ENCODE results near the gene TSHZ2. TPM values are rescaled to one million over a fixed set of nuclear protein-coding genes. Genes with fewer than 3 reads are reported as not detected.

Gene TSHZ2
- polyA plus RNA-seq, 3 donors: 1.2 to 47.5 (median 15.8) TPM

DNA sequence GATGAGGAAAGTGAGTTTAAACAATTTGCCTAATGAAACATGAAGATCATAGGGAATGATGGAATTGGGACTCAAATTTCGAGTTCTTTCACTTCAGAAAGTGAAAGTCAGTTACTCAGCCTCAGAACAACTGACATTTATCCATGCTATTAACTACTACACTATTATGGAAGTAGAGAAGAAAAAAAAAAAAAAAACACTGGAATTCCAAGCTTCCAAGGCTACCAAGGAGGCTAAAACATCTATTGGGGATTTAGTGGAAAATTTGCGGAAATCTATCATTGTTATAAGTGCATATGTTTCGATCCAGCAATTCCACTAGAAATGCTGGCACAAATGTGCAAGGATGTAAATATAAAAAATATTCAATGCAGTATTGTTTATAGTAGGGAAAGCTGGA lies 70.4 kb downstream of the TSHZ2 start:
- no peak overlapping the region for H3K27ac ChIP-seq (ENCODE audit: low read depth, low read length)
- 54 to 81% (median 71%) methylated on average over 3 of the region's 3 CpGs for WGBS, 3 donors

DNA sequence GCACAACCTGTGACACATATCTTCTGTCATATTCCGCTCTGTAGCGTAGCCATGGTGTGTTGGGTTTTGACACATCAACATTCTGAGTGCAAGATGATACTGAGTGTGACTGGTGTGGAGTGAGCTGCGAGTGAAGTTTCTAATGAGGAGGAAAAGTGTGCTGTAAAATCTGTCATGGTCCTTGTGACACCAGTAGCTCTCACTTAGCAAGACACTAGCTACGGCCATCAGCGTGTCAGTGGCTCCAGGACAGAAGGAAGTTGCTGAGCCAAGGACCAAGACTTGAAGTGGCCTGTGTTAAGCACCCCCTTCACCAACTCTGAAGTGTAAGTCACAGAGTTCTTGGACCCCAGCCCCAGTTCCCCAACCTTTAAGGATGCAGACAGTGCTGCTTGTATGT lies 72.1 kb downstream of the TSHZ2 start:
- no peak overlapping the region for H3K27ac ChIP-seq (ENCODE audit: low read depth, low read length)
- WGBS, 3 donors: 88 to 93% (median 91%) methylated on average over 5 of the region's 5 CpGs

DNA sequence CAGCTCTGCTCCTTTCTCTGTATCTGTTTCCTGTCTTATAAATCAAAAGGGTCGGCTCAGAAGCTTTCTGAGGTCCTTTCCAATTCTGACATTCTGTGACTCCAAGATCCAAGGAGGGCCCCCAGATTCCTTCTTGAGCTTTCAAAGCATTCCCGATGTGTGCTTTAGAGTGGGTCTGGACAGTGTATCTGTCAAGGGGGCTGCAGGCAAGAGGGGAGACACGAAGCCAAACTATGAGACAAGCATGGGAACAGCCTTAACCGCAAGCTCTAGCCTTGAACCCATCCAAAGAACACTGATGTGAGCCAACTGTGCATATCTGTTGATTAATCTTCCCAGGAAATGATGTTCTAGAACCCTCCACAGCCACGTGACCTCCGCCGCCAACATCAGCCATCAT lies 73.8 kb downstream of the TSHZ2 start:
- no peak overlapping the region for H3K27ac ChIP-seq (ENCODE audit: low read depth, low read length)
- 55 to 68% (median 58%) methylated on average over 7 of the region's 7 CpGs for WGBS, 3 donors

DNA sequence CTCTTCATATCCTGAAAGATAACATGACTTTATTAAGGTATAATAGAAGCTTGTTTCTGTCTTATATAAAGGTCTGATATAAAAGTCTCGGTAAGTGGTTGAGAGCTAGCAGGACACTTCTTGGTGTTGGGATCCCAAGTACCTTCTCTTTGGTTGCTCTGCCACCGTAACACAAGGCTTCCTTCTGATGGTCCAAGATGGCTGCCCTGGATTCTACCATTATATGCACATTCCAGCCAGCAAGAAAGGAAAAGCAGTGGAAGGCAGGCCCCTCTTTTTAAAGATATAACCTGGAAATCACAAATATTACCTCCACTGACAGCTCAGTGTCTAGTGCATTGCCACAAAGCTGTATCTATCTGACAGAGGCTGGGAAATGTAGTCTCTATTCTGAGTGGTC lies 75.0 kb downstream of the TSHZ2 start:
- WGBS, 3 donors: 95 to 100% (median 97%) methylated on average over 2 of the region's 2 CpGs

DNA sequence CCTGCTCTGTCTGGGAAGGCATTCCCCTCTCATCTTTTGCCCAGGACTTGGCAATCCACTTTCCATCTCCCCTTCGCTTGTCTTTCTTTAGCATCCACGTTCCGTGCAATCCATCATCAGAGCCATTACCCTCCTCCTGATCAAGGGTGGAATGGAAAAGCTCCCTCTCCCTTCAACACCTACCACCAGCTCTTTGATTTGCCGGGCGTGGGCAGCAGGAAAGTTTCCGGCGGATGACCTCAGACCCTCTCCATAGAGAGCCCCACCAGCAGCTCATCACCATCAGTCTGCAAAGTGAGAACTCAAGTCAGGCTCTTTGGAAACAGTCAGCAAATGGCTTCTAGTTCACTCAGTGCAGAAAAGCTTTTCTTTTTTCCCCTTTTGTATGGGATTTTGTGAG lies 76.2 kb downstream of the TSHZ2 start:
- 65 to 74% (median 72%) methylated on average over 7 of the region's 7 CpGs for WGBS, 3 donors
- H3K27ac ChIP-seq (ENCODE audit: low read depth, low read length): no peak overlapping the region

More for the DNA sequence above, 75.0 kb downstream of the TSHZ2 start:
- H3K27ac ChIP-seq (ENCODE audit: low read depth, low read length): no peak overlapping the region

DNA sequence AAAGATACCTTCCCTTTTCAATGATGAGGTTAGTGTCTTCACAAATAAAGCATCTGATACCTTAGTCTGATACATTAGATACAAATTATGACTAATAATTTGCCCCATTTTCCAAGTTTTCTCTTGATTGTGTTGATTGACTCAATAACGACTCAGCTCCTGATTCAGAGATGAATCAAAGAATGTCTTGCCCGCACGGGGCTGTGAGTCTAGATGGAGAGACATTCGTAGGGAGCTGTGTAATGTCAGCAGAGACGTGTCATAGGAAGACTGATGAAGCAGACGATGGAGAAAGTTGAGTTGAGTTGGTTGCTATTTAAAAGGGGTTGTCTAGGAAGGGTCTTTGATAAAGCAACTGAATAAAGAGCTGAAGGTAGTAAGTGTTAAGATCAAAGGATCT lies 78.2 kb downstream of the TSHZ2 start:
- 82 to 90% (median 90%) methylated on average over 6 of the region's 6 CpGs for WGBS, 3 donors
- H3K27ac ChIP-seq (ENCODE audit: low read depth, low read length): no peak overlapping the region

DNA sequence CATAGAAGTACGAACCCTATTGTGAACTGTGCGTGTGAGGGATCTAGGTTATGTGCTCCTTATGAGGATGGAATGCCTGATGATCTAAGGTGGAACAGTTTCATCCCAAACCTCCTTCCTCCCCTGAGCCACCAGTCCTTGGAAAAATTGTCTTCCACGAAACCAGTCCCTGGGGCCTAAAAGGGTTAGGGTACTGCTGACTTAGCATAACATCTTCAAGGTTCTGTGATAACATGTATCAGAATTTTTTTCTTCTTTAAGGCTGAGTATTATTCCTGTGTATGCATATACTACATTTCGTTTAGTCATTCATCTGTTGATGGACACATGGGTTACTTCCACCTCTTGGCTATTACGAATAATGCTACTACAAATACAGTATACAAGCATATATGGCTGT lies 80.2 kb downstream of the TSHZ2 start:
- H3K27ac ChIP-seq (ENCODE audit: low read depth, low read length): no peak overlapping the region
- WGBS, 3 donors: 90 to 97% (median 93%) methylated on average over 5 of the region's 5 CpGs

DNA sequence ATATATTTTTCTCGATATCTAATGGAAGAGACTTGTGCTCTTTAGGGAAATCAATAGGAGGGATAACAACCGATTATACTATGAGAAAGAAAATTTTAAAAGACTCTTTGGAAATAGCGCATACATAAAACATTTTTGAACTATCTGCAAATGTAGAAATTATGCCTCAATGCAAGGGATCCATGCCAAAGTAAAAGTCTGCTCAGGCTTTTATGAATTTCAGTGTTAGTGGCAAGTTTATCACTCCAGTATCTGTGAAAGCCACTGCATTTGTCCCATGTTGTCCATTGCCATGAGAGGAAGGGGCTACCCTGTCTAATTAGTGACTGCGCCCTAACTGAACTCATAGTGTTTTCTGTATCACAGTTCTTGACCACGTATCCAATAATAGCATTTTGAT lies 81.4 kb downstream of the TSHZ2 start:
- no peak overlapping the region for H3K27ac ChIP-seq (ENCODE audit: low read depth, low read length)
- 70 to 82% (median 79%) methylated on average over 5 of the region's 5 CpGs for WGBS, 3 donors

DNA sequence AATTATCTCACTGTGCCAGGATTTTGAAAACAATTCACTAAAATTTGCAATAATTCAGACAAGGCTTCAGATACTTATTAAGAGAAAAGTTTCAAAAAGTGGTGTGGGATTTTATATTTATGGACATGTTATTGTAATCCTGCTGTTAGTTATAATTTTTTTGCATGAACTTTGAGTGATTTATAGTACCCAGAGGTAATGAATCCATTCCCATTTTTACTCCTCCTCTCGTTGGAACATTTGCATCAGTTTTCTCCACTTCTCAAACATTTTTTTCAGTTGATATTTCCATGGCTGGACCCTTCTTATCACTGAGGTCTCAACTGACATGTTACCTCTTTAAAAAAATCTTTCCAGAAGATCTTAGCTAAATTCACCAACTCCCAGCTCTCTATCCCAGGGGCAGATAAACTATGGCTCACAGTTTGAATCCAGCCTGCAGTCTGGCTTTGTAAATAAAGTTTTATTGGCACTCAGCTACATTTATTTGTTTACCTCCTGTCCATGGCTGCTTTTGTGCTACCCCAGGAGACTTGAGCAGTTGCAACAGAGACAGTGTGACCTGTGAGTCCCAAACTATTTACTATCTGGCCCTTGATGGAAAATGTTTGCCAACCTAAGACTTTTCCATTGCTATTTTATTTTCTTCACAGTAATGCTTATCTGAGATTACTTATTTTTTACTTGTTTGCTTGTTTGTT lies 83.4 kb downstream of the TSHZ2 start:
- WGBS, 3 donors: 56 to 76% (median 59%) methylated on average over 1 of the region's 1 CpG

DNA sequence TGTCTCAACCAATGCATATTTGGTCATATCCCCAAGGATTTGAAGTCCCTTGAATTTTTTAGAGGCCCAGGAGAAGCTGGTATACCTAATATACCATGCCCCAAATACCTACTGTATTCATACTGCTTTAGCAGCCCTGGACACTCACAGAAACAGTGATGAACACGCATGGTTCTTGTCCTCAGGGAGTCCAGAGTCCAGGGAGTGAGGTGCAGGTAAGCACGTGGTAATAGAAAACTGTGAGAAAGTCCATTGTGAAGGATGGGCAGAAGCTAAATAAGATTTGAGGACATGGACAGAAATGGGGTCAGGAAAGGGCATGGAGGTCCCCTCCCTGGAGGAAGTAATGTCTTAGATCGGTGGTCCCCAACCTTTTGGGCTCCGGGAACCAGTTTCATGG lies 85.4 kb downstream of the TSHZ2 start:
- H3K27ac ChIP-seq (ENCODE audit: low read depth, low read length): no peak overlapping the region
- WGBS, 3 donors: 92 to 96% (median 95%) methylated on average over 4 of the region's 4 CpGs

More for the DNA sequence above, 83.4 kb downstream of the TSHZ2 start:
- no peak overlapping the region for H3K27ac ChIP-seq (ENCODE audit: low read depth, low read length)

DNA sequence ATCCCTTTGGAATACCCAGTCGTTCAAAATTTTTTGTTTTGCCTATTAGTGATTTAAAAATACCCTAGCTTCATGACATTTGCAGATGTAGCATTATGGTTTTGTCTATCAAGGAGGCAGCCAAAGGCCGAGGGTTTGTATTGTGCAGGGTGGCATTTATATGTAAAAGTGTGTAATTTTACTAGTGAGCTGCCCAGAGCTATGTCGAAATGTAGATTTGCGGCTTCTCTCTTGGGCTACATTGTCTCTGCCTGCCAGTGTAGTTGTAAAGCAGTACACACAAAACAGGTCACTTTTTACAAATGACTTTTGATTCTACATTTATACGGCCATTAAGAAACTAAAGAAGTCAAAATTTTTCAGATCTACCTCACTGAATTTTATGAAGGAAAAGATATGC lies 87.7 kb downstream of the TSHZ2 start:
- WGBS, 3 donors: 74 to 83% (median 82%) methylated on average over 5 of the region's 5 CpGs
- H3K27ac ChIP-seq (ENCODE audit: low read depth, low read length): no peak overlapping the region

DNA sequence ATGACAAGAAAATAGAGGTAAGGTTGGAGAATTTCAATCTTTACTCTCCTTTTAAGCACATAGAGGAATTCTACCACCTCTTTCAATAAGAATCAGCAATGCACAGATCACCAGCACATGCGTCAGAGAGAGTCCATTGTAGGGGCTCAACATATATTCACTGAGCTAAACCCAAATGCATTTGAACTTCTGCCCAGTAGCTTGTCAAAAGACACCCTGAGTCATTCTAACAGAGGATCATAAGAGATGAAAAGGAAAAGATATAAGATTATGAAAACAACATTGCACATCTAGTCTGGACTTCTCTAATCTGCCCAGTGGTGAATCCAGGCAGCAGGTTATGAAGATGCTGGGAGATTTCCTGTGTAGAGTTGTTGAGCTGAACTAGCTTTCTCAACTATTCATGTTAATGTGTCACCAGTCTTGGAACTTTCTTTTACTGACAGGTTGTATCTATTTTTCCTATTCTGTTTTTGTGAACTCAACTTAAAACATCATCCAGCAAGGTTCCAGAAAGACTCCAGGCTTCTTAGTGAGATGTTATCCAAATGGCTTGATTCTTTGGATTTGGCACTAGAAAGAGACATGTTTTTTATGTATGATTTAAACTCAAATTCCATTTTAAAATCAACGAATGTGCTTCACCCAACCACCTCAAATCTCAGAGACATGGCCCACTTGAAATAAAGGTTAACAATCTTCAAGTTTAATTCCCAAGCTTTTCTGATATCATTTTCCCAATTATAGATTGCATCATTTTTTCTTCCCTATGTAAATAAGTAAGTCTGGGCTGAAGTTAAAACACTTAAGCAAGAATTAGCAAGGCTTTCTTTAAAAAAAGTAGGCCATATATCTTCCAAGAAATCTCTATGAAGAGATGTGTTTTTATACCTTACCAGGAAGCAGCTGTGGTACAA lies 89.3 kb downstream of the TSHZ2 start:
- WGBS, 3 donors: 78 to 80% (median 79%) methylated on average over 2 of the region's 2 CpGs
- H3K27ac ChIP-seq (ENCODE audit: low read depth, low read length): no peak overlapping the region

DNA sequence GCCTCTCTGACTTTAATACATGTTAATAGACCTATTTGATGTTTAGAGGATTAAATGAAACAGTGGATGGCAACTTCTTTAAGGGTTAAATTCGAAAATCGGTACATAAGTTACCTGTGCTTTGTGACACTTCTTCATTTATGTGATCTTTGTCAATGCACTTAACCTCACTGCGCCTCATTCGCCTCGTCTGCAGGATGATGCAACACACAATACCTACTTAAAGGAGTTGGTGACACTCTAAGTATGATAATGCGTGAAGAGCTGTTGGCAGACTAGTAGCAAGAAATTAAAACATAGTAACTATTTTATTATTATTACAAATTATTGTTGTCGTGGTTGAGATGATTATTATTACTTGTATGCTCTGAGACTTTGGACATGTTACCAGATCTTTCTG lies 92.8 kb downstream of the TSHZ2 start:
- no peak overlapping the region for H3K27ac ChIP-seq (ENCODE audit: low read depth, low read length)
- 85 to 93% (median 92%) methylated on average over 7 of the region's 7 CpGs for WGBS, 3 donors

DNA sequence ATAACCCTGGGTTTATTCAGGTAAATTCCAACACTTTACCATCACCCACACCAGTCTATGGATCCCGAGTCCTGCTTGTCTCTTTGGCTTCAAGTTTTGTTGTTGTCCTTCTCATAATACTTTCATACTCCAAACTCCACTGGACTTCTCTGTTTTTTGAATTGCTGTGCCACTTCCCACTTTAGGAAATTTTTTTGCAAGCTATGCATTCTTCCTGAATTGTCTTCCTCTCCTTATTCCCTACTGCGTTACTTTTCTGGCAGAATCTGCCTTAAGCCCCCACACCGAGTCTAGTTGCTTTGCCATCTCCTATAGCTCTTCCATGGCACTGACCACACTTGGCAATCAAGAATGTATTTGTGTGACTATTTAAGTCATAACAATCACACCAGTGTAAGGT lies 96.1 kb downstream of the TSHZ2 start:
- H3K27ac ChIP-seq (ENCODE audit: low read depth, low read length): no peak overlapping the region
- WGBS, 3 donors: 88 to 94% (median 91%) methylated on average over 3 of the region's 3 CpGs

DNA sequence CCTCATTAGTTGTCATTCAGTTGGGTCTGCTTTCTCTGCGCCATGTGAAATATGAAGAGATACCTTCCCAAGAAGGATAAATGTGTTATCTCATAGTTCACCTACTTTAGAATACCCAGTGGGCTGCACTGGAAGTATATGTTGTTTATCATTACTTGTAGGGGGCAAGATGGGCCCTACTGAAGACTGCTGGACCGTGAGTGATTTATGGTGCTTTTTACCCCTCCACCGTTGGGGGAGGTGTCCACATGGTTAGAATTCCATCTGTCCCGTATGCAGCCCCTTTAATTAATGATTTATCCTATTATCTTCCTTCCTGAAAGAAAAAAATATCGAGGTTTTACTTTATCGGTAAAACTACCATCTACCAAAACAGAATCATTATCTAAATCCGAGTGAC lies 97.0 kb downstream of the TSHZ2 start:
- no peak overlapping the region for H3K27ac ChIP-seq (ENCODE audit: low read depth, low read length)
- WGBS, 3 donors: 58 to 75% (median 69%) methylated on average over 7 of the region's 7 CpGs

DNA sequence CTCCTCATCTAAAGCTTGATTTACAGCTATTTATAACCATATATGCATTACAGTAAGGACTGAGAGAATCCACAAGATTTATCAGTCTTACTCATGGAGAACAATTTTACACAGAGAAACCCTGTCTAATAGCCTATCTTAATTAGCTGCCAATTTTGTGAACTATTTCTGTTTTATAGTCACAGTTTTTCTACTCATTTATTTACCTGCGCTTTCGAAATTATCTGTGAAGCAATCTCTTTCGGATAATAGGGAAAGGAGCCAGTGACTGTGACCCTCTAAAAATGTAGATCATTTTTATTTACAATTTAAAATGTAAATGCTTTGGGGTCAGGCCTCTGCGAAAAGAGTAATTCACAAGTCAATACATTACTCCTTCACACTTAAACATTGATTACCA lies 98.1 kb downstream of the TSHZ2 start:
- H3K27ac ChIP-seq (ENCODE audit: low read depth, low read length): no peak overlapping the region
- 66 to 75% (median 73%) methylated on average over 4 of the region's 4 CpGs for WGBS, 3 donors

DNA sequence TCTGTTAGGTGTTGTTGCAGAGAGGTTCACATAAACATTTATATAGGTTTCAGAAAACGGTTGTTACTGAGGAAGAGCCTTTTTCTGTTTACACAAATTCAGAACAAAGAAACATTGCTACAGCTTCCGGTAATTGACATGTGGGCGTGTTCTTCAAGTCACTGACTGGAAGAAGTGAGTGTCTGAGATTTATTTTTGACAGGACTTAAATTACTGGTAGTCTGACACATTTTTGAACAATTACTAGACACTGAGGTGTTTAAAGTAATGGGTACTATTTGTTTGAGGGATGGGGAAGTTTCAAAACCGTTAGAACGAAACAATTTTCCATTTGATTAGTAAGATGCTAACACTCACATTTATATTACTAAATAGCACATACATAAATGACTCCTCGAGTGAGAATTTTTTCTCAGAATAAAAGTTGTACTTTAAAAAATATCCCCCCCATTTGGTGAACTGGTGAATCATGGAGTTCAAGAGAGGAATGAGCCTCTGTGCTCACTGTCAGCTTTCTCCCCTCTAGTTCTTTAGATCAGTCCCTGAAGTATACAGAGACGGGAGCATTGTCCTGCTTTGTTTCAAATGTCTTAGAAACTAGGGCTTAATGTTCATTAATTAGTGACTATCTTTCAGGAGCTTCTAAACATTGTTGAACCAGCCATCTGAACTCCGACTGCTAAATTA lies 98.7 kb downstream of the TSHZ2 start:
- WGBS, 3 donors: 37 to 56% (median 45%) methylated on average over 8 of the region's 8 CpGs
- H3K27ac ChIP-seq (ENCODE audit: low read depth, low read length): peak overlapping the region; percentile 15

DNA sequence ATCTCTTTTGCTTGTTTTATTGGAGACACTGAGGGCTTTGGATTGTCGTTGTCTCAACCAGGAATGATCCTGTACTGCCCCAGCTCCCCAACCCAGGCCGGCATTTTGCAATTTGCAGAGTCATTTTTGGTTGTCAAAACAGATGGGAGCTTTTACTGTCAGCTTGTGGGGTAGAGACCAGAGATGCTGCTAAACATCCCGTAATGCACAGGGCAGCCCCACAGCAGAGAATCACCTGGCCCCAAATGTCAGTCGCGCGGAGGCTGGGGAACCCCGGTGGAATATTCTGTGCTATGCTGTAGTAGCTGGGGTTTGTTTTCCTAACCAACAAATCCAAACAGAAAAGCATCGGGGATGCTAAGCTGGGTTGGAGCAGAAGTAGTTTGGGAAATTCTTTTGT lies 99.7 kb downstream of the TSHZ2 start:
- WGBS, 3 donors: 81 to 89% (median 83%) methylated on average over 8 of the region's 8 CpGs
- H3K27ac ChIP-seq (ENCODE audit: low read depth, low read length): no peak overlapping the region

DNA sequence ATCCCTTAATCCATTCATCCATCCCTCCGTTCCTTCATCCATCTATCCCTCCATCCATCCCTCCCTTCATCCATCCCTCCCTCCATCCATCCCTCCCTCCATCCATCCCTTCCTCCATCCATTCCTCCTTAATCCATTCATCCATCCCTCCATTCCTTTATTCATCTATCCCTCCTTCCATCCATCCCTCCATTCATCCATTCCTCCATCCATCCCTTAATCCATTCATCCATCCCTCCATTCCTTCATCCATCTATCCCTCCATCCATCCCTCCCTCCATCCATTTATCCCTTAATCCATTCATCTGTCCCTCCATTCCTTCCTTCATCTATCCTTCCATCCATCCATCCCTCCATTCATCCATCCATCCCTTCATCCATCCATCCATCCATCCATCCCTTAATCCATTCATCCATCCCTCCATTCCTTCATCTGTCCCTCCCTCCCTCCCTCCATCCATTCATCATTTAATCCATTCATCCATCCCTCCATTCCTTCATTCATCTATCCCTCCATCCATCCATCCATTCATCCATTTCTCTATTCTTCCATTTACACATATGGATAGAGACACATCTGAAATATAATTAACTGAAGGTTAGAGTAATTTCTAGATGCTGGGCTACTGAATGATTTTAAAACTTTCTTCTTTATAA lies 100.9 kb downstream of the TSHZ2 start:
- H3K27ac ChIP-seq (ENCODE audit: low read depth, low read length): no peak overlapping the region
- WGBS, 3 donors: 83 to 98% (median 86%) methylated on average over 1 of the region's 1 CpG

Data from adipose tissue (tissue), 3 donors.